Endothelial cell of umbilical vein (primary cell): ENCODE data around the gene GLRX2. TPM values are rescaled to one million over a fixed set of nuclear protein-coding genes. Genes with fewer than 3 reads are reported as not detected.

Experiments used
- BruUV-seq: library from RNA; stranded (reverse); fragments of 400-500 nt; replicated peaks from 2 replicates; lab custom pipeline; 2021; lab: Mats Ljungman, UMichigan
- CTCF ChIA-PET: fragments of 300-600, 350-600 bp; sonication (Branson Sonifier 250); formaldehyde crosslinking; loops from one replicate; lab custom pipeline; 2021; ENCODE audit warnings: antibody characterized with exemption, inconsistent platforms; lab: Charles Lee
- POLR2A ChIA-PET: fragments of 300-600, 350-600 bp; sonication (Branson Sonifier 250); formaldehyde crosslinking; loops from one replicate; lab custom pipeline; 2021; ENCODE audit warnings: antibody characterized with exemption, inconsistent platforms; lab: Charles Lee
- DNase-seq: peaks from one replicate; pipeline ENCODE4 v3.0.0-alpha.2; 2011; ENCODE audit warnings: low read depth, low spot score
- FAIRE-seq: peaks from 2 replicates; lab custom pipeline; 2011; peaks lifted over from hg19 to GRCh38; lab: Jason Lieb, UNC
- H2AFZ ChIP-seq: 2 replicates; pipeline ENCODE4 v1.6.0; 2012; ENCODE audit warnings: low read depth, low read length, control low read depth, inconsistent platforms
- H3K27ac ChIP-seq: 2 replicates; pipeline ENCODE4 v1.5.1; 2011; ENCODE audit warnings: low read depth, mild to moderate bottlenecking, control low read depth, low read length, moderate library complexity; ENCODE audit not compliant: insufficient read depth
- H3K27me3 ChIP-seq, 2 experiments: 2 replicates each; pipeline versions ENCODE4 v1.6.0 to v1.6.1; 2011; ENCODE audit warnings: low read length in 2 of 2, mixed read lengths in 1 of 2; ENCODE audit not compliant: control insufficient read depth in 2 of 2, insufficient read depth in 2 of 2
- H3K36me3 ChIP-seq, 2 experiments: 2 replicates in 1 of 2; 3 replicates in 1 of 2; pipeline ENCODE4 v1.5.1; 2011; ENCODE audit warnings: low read length in 2 of 2, mild to moderate bottlenecking in 1 of 2, moderate library complexity in 1 of 2; ENCODE audit not compliant: control insufficient read depth in 2 of 2, insufficient read depth in 2 of 2; ENCODE audit errors: extremely low read depth in 1 of 2
- H3K4me1 ChIP-seq: 3 replicates; pipeline ENCODE4 v1.5.1; 2011; ENCODE audit warnings: mild to moderate bottlenecking, low read length; ENCODE audit not compliant: control insufficient read depth, insufficient read depth; ENCODE audit errors: extremely low read depth
- H3K4me2 ChIP-seq: 2 replicates; pipeline ENCODE4 v1.6.1; 2011; ENCODE audit warnings: low read length, control low read depth, mixed read lengths; ENCODE audit not compliant: insufficient read depth
- H3K4me3 ChIP-seq, 3 experiments: fragments of 200-600 bp in 1 of 3; sonication (generic), shearing (Covaris generic) in 1 of 3; replicated peaks in 1 of 3; 2 replicates each; pipeline ENCODE4 v1.5.1; 2011 to 2016; ENCODE audit warnings: control low read depth in 3 of 3, low read length in 3 of 3, mild to moderate bottlenecking in 2 of 3, inconsistent platforms in 1 of 3, low read depth in 1 of 3, moderate library complexity in 1 of 3; ENCODE audit not compliant: insufficient read depth in 1 of 3
- H3K79me2 ChIP-seq: 2 replicates; pipeline ENCODE4 v1.6.0; 2012; ENCODE audit warnings: low read length, inconsistent platforms; ENCODE audit not compliant: control insufficient read depth, insufficient read depth
- H3K9ac ChIP-seq: replicated peaks from 2 replicates; pipeline ENCODE3; 2011; ENCODE audit warnings: low read length, control low read depth; ENCODE audit not compliant: insufficient read depth; ENCODE audit errors: extremely low read depth
- H3K9me1 ChIP-seq: replicated peaks from 3 replicates; pipeline ENCODE4 v1.6.0; 2011; ENCODE audit warnings: mild to moderate bottlenecking, low read length; ENCODE audit not compliant: control insufficient read depth, insufficient read depth; ENCODE audit errors: extremely low read depth
- H3K9me3 ChIP-seq: replicated peaks from 2 replicates; pipeline ENCODE4 v1.5.1; 2012; ENCODE audit warnings: low read length, inconsistent platforms; ENCODE audit not compliant: control insufficient read depth, insufficient read depth
- H4K20me1 ChIP-seq: replicated peaks from 2 replicates; pipeline ENCODE3; 2011; ENCODE audit warnings: mild to moderate bottlenecking, low read length; ENCODE audit not compliant: control insufficient read depth, insufficient read depth; ENCODE audit errors: extremely low read depth
- CTCF ChIP-seq, 2 donors: IDR thresholded peaks; 1 replicate in 1 of 2; 2 replicates in 1 of 2; pipeline ENCODE4 v1.5.1; 2011; ENCODE audit warnings: low read length in 2 of 2, mild to moderate bottlenecking in 2 of 2, moderate library complexity in 2 of 2, control low read depth in 1 of 2, inconsistent platforms in 1 of 2, low read depth in 1 of 2; ENCODE audit not compliant: insufficient read depth in 1 of 2; ENCODE audit errors: extremely low read depth in 1 of 2
- EZH2 ChIP-seq: IDR thresholded peaks from 2 replicates; pipeline ENCODE4 v1.6.1; 2012; ENCODE audit warnings: borderline replicate concordance, low read depth, mild to moderate bottlenecking, moderate library complexity, low read length, inconsistent platforms; ENCODE audit not compliant: severe bottlenecking
- FOS ChIP-seq: IDR thresholded peaks from 2 replicates; pipeline ENCODE4 v1.6.1; 2011; ENCODE audit warnings: mild to moderate bottlenecking, low read length, moderate library complexity, borderline replicate concordance; ENCODE audit not compliant: insufficient read depth
- GATA2 ChIP-seq: IDR thresholded peaks from 2 replicates; pipeline ENCODE4 v1.7.0; 2011; ENCODE audit warnings: low read depth, mild to moderate bottlenecking, moderate library complexity, mixed read lengths, low read length; ENCODE audit not compliant: insufficient read length, insufficient read depth
- JUN ChIP-seq: IDR thresholded peaks from 2 replicates; pipeline ENCODE4 v1.6.1; 2011; ENCODE audit warnings: borderline replicate concordance, low read depth; ENCODE audit not compliant: insufficient read length, insufficient read depth
- MAX ChIP-seq: IDR thresholded peaks from 2 replicates; pipeline ENCODE4 v1.6.1; 2011; ENCODE audit not compliant: insufficient read depth, insufficient read length
- MYC ChIP-seq: IDR thresholded peaks from one replicate; pipeline ENCODE4 v1.6.1; 2011; ENCODE audit warnings: mild to moderate bottlenecking, low read depth, low read length
- POLR2A ChIP-seq: IDR thresholded peaks from 2 replicates; pipeline ENCODE4 v1.6.1; 2012; ENCODE audit warnings: low read depth, mild to moderate bottlenecking, control low read depth, low read length
- POLR2AphosphoS5 ChIP-seq: IDR thresholded peaks from 2 replicates; pipeline ENCODE4 v1.6.1; 2012; ENCODE audit warnings: low read depth, mild to moderate bottlenecking, control low read depth, low read length, moderate library complexity; ENCODE audit not compliant: insufficient read depth
- dilution Hi-C: fragments of 300-500 bp; cut with MboI; formaldehyde crosslinking; loops from one replicate; pipeline ENCODE4 v1.15.0; 2019; ENCODE audit warnings: low sequenced_read_pairs; ENCODE audit not compliant: extremely low pct_ligation_motif_present
- intact Hi-C: fragments of 100-400 bp; cut with micrococcal nuclease; formaldehyde crosslinking; loops from one replicate; pipeline ENCODE4 v1.10.0; 2022
- polyA plus RNA-seq, 4 experiments: library from polyadenylated mRNA; depleted of rRNA in 3 of 4; stranded (reverse) in 3 of 4; unstranded in 1 of 4; fragments of >200 nt; gene quantifications; 2 replicates each; pipeline versions ENCODE4 v1.2.1 to v1.2.3, GENCODE V29; 2011 to 2012; ENCODE audit warnings: missing spikeins in 1 of 4
- total RNA-seq: library from RNA; stranded (reverse); gene quantifications from 2 replicates; pipeline ENCODE4 v1.2.3, GENCODE V29; 2021

Gene GLRX2
- total and polyA plus RNA-seq, 2 donors (not counting 3 experiments of a cell fraction or from before 2014, with no cell fraction given), result 13.1 to 21.5 TPM

GRCh38 chr1:193140254-193140653 is 35.0 kb upstream of the GLRX2 start:
- DNase-seq (no peak), FAIRE-seq (no peak)
- CTCF ChIA-PET, result no interaction called here
- Histone ChIP-seq H3K27me3 (no peaks in the 10 kb centered on the region), H3K36me3 (peaks cover 6 to 9% of the 10 kb centered on the region in 2 experiments), H3K4me1 (peaks cover 9% of the 10 kb centered on the region), H3K79me2 (peaks cover 23% of the 10 kb centered on the region), H3K4me2 (no peak overlapping the region), H4K20me1 (no peaks in the 10 kb centered on the region), H3K9me3 (no peaks in the 10 kb centered on the region), H3K27ac (no peak overlapping the region), H3K9me1 (no peaks in the 10 kb centered on the region), H3K4me3 (no peak overlapping the region), H2AFZ (no peak overlapping the region), H3K9ac (no peak overlapping the region)
- BruUV-seq, result no TSS peak
- dilution Hi-C loops, result no loop called here
- intact Hi-C loops, result no loop called here
- POLR2A ChIA-PET, result no interaction called here
- TF ChIP-seq POLR2A (no peak), CTCF (IDR thresholded peaks at IDR 0.05; ENCODE audit: extremely low read depth in 1 of 2, insufficient read depth in 1 of 2, low read depth in 1 of 2, low read length in 2 of 2) (no peak), EZH2 (no peak), FOS (no peak), GATA2 (no peak), POLR2AphosphoS5 (no peak), MYC (no peak), MAX (no peak), JUN (no peak)
